Activated CD8-positive, alpha-beta T cell treated with anti-CD3 and anti-CD28 coated beads for 36 hours (primary cell): Measurements from ENCODE around the gene HTR3C. TPM values are rescaled to one million over a fixed set of nuclear protein-coding genes. Genes with fewer than 3 reads are reported as not detected.
A peak's percentile ranks its signal among the peaks of the same experiment; 100 is the strongest.

Experiments used
- ATAC-seq: fragments of 200-7000 bp; cut with Tn5 transposase; one replicate; pipeline ENCODE4 v1.10.0; 2021; ENCODE audit warnings: mild to moderate bottlenecking, moderate library complexity
- CTCF ChIA-PET: fragments of 350-600 bp; sonication (Branson Sonifier 250); formaldehyde crosslinking; loops from one replicate; lab custom pipeline; 2021; ENCODE audit warnings: antibody characterized with exemption; lab: Charles Lee
- POLR2A ChIA-PET: fragments of 350-600 bp; sonication (Branson Sonifier 250); formaldehyde crosslinking; loops from one replicate; lab custom pipeline; 2021; ENCODE audit warnings: antibody characterized with exemption; lab: Charles Lee
- DNase-seq: peaks from one replicate; pipeline ENCODE4 v3.0.0-alpha.2; 2020
- H3K27ac Mint-ChIP-seq: one replicate; pipeline ENCODE4 v1.8.0; 2021; ENCODE audit warnings: mild to moderate bottlenecking, mixed read lengths
- H3K27me3 Mint-ChIP-seq: one replicate; pipeline ENCODE4 v1.8.0; 2021; ENCODE audit warnings: mixed read lengths
- H3K36me3 Mint-ChIP-seq: one replicate; pipeline ENCODE4 v1.8.0; 2021; ENCODE audit warnings: low read depth, mixed read lengths
- H3K4me1 Mint-ChIP-seq: one replicate; pipeline ENCODE4 v1.8.0; 2021; ENCODE audit warnings: low read depth, mixed read lengths
- H3K4me3 Mint-ChIP-seq: one replicate; pipeline ENCODE4 v1.8.0; 2021; ENCODE audit warnings: mild to moderate bottlenecking, moderate library complexity, mixed read lengths
- H3K9me3 Mint-ChIP-seq: one replicate; pipeline ENCODE4 v1.8.0; 2021; ENCODE audit warnings: mixed read lengths
- intact Hi-C: fragments of 100-400 bp; cut with micrococcal nuclease; formaldehyde crosslinking; loops from one replicate; pipeline ENCODE4 v1.10.0; 2022
- total RNA-seq, 2 experiments: library from RNA; stranded (reverse); gene quantifications; one replicate each; pipeline ENCODE4 v1.2.3, GENCODE V29; 2021
- TF ChIP-seq, protein P1 (sequence below): fragments of 200-600 bp; IDR thresholded peaks from one replicate; pipeline ENCODE4 v1.8.0; 2022; ENCODE audit warnings: antibody characterized with exemption, mild to moderate bottlenecking

HTR3C gene
- total RNA-seq, 2 experiments from 2014 or later: not detected

DNA sequence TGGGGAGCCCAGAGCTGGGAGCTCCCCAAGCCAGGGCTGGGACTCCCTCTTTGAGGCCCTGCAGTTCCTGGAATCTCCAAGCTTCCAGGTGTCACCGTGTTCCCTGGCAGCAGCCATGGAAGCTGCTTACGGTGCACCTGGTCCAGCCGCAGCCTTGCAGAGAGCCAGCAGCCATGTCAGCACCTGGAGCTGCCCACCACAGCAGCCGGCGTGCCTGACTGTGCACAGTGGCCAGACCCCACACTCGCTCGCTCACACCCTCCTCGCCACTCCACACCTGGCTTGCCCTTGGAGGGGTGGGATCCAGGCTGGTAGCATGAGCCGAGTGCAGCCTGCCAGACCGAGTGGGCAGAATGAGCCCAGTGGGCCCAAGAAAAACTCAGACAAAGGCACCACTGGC is 29.2 kb downstream of the HTR3C start:
- ChIA-PET CTCF (no interaction called here), POLR2A (no interaction called here)
- H3K36me3 Mint-ChIP-seq: no peaks in the 10 kb centered on the region
- peaks cover 6% of the 10 kb centered on the region for H3K4me1 Mint-ChIP-seq
- no peaks in the 10 kb centered on the region for H3K27me3 Mint-ChIP-seq
- TF ChIP-seq, protein P1, sequence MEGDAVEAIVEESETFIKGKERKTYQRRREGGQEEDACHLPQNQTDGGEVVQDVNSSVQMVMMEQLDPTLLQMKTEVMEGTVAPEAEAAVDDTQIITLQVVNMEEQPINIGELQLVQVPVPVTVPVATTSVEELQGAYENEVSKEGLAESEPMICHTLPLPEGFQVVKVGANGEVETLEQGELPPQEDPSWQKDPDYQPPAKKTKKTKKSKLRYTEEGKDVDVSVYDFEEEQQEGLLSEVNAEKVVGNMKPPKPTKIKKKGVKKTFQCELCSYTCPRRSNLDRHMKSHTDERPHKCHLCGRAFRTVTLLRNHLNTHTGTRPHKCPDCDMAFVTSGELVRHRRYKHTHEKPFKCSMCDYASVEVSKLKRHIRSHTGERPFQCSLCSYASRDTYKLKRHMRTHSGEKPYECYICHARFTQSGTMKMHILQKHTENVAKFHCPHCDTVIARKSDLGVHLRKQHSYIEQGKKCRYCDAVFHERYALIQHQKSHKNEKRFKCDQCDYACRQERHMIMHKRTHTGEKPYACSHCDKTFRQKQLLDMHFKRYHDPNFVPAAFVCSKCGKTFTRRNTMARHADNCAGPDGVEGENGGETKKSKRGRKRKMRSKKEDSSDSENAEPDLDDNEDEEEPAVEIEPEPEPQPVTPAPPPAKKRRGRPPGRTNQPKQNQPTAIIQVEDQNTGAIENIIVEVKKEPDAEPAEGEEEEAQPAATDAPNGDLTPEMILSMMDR: no peak
- DNase-seq (no peak), ATAC-seq (no peak)
- no peak overlapping the region for H3K4me3 Mint-ChIP-seq
- intact Hi-C loops: no loop called here
- peaks cover 11% of the 10 kb centered on the region for H3K9me3 Mint-ChIP-seq
- H3K27ac Mint-ChIP-seq: no peak overlapping the region

DNA sequence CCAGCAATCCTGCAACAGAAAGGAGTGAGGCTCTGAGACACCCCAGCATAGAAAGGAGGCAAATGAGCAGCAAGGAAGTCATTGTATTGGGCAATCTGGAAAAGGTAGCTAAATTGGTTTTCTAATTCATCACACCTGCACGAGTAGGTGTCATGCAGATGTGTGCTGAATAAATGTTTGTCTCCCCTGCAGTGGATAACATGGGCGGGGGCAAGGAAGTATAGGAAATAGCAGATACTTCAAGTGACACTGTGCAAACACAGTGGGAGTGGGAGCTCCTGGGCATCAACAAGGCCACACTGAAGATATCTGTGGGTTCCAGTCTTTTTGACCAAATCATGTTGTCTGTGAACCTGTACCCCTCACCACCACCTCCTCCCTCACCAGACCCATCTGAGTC is 29.6 kb downstream of the HTR3C start:
- ChIA-PET POLR2A (no interaction called here), CTCF (no interaction called here)
- H3K4me3 Mint-ChIP-seq: no peak overlapping the region
- no peak overlapping the region for H3K27ac Mint-ChIP-seq
- H3K36me3 Mint-ChIP-seq: no peaks in the 10 kb centered on the region
- DNase-seq (no peak), ATAC-seq (no peak)
- H3K4me1 Mint-ChIP-seq: peaks cover 6% of the 10 kb centered on the region
- intact Hi-C loops: no loop called here
- no peaks in the 10 kb centered on the region for H3K27me3 Mint-ChIP-seq
- TF ChIP-seq, protein P1: no peak
- H3K9me3 Mint-ChIP-seq: peaks cover 11% of the 10 kb centered on the region

DNA sequence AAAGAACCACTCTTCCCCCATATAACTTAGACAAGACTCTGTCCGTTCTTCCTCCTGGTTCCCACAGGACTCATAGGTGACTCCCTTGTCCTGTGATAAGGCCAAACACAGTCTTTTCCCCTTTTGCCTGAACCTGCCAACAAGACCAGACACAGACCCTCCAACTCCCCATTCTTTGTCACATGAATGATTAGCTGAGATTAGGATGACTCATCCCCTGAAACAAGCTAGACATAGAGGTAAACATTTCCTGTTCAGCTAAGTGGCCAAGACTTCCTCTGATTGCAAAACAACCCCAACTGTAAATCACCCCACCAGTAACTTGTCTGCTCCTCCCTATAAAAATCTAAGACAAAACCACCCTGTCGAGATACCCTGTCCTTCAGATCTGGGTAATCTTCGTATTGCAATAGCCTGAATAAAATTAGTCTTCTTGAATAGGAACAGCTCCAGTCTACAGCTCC is 32.6 kb downstream of the HTR3C start:
- TF ChIP-seq, protein P1: no peak
- CTCF ChIA-PET: no interaction called here
- POLR2A ChIA-PET: interaction anchor here (0.6 kb wide), 1 partner anchor 673 kb away, joined by 3 read pairs; no protein-coding TSS in a partner anchor
- Mint-ChIP-seq H3K4me1 (peaks cover 6% of the 10 kb centered on the region), H3K9me3 (peaks cover 11% of the 10 kb centered on the region), H3K36me3 (no peaks in the 10 kb centered on the region), H3K27ac (no peak overlapping the region), H3K4me3 (no peak overlapping the region), H3K27me3 (no peaks in the 10 kb centered on the region)
- no peak for DNase-seq
- ATAC-seq: peak; percentile 64
- intact Hi-C loops: no loop called here

GRCh38 chr3:184092199-184092598 is 39.4 kb downstream of the HTR3C start:
- TF ChIP-seq, protein P1: no peak
- Mint-ChIP-seq H3K4me3 (no peak overlapping the region), H3K36me3 (no peaks in the 10 kb centered on the region), H3K27me3 (peaks cover 8% of the 10 kb centered on the region), H3K9me3 (peaks cover 17% of the 10 kb centered on the region), H3K4me1 (no peaks in the 10 kb centered on the region), H3K27ac (no peak overlapping the region)
- intact Hi-C loops: no loop called here
- ChIA-PET CTCF (interaction anchor here (1.5 kb wide), 1 partner anchor 197 kb away, joined by 3 read pairs; no protein-coding TSS in a partner anchor), POLR2A (no interaction called here)
- DNase-seq (no peak), ATAC-seq (no peak)

- H3K27me3 Mint-ChIP-seq: peaks cover 8% of the 10 kb centered on the region
- POLR2A ChIA-PET: no interaction called here
- peaks cover 10% of the 10 kb centered on the region for H3K9me3 Mint-ChIP-seq
- DNase-seq: no peak
- TF ChIP-seq, protein P1: no peak
- no peak within 1 kb of the TSS for H3K27ac Mint-ChIP-seq
- no peaks in the 10 kb centered on the region for H3K36me3 Mint-ChIP-seq
- intact Hi-C loops: no loop called here
- CTCF ChIA-PET: no interaction called here
- H3K4me3 Mint-ChIP-seq: no peak within 1 kb of the TSS
- no peak for ATAC-seq
- no peaks in the 10 kb centered on the region for H3K4me1 Mint-ChIP-seq
Measured at GRCh38 chr3:184096811-184097383, 44.0 kb downstream of the HTR3C start, which contains the start of gene HTR3E. Gene HTR3E (plus strand): TSS chr3:184097064. CDS start chr3:184097530, 466 bp downstream.
